H9 (cell line): ENCODE measurements around the gene RPA1. TPM values are rescaled to one million over a fixed set of nuclear protein-coding genes. Genes with fewer than 3 reads are reported as not detected.

Experiments
- DNase-seq: peaks from one replicate; pipeline ENCODE4 v3.0.0-alpha.2; 2017
- H2AFZ ChIP-seq: one replicate; pipeline ENCODE4 v1.6.1; 2013; ENCODE audit warnings: mild to moderate bottlenecking, low read length, control low read depth, moderate library complexity
- H2AK5ac ChIP-seq: 2 replicates; pipeline ENCODE4 v1.6.1; 2013; ENCODE audit warnings: low read length, control low read depth, mixed read lengths; ENCODE audit not compliant: insufficient read length
- H2BK120ac ChIP-seq: one replicate; pipeline ENCODE4 v1.6.1; 2013; ENCODE audit warnings: low read depth, mild to moderate bottlenecking, low read length, control low read depth, inconsistent platforms; ENCODE audit not compliant: poor library complexity, severe bottlenecking
- H2BK12ac ChIP-seq: 2 replicates; pipeline ENCODE4 v1.6.1; 2013; ENCODE audit warnings: low read length, control low read depth, mixed read lengths, low read depth; ENCODE audit not compliant: insufficient read length
- H2BK15ac ChIP-seq: 2 replicates; pipeline ENCODE4 v1.6.1; 2013; ENCODE audit warnings: low read depth, low read length, control low read depth
- H2BK20ac ChIP-seq: one replicate; pipeline ENCODE4 v1.6.1; 2013; ENCODE audit warnings: low read depth, mild to moderate bottlenecking, low read length, control low read depth, inconsistent platforms; ENCODE audit not compliant: poor library complexity, severe bottlenecking
- H2BK5ac ChIP-seq: 2 replicates; pipeline ENCODE4 v1.6.1; 2013; ENCODE audit warnings: low read length, control low read depth, mixed read lengths; ENCODE audit not compliant: insufficient read length
- H3K14ac ChIP-seq: 2 replicates; pipeline ENCODE4 v1.6.1; 2013; ENCODE audit warnings: low read length, control low read depth; ENCODE audit not compliant: insufficient read depth
- H3K18ac ChIP-seq: 2 replicates; pipeline ENCODE4 v1.6.1; 2013; ENCODE audit warnings: low read depth, mild to moderate bottlenecking, mixed read lengths, low read length, control low read depth; ENCODE audit not compliant: insufficient read length
- H3K23ac ChIP-seq: 2 replicates; pipeline ENCODE4 v1.6.1; 2013; ENCODE audit warnings: low read length, control low read depth, mixed read lengths, low read depth; ENCODE audit not compliant: insufficient read length
- H3K23me2 ChIP-seq: 2 replicates; pipeline ENCODE4 v1.6.1; 2013; ENCODE audit warnings: low read depth, mild to moderate bottlenecking, mixed read lengths, low read length, control low read depth; ENCODE audit not compliant: insufficient read length, poor library complexity, severe bottlenecking
- H3K27ac ChIP-seq: 2 replicates; pipeline ENCODE4 v1.5.1; 2013; ENCODE audit warnings: low read length, control low read depth, mixed read lengths, low read depth; ENCODE audit not compliant: insufficient read length
- H3K27me3 ChIP-seq: 2 replicates; pipeline ENCODE4 v1.6.1; 2013; ENCODE audit warnings: low read length, control low read depth, inconsistent platforms; ENCODE audit not compliant: insufficient read depth
- H3K4ac ChIP-seq: 2 replicates; pipeline ENCODE4 v1.6.1; 2013; ENCODE audit warnings: low read depth, mild to moderate bottlenecking, control low read depth, inconsistent platforms, low read length, moderate library complexity
- H3K4me1 ChIP-seq: 2 replicates; pipeline ENCODE4 v1.6.1; 2013; ENCODE audit warnings: low read length, control low read depth, inconsistent platforms; ENCODE audit not compliant: insufficient read depth
- H3K4me2 ChIP-seq: 2 replicates; pipeline ENCODE4 v1.6.1; 2013; ENCODE audit warnings: low read length, control low read depth, mixed read lengths; ENCODE audit not compliant: insufficient read length, insufficient read depth
- H3K56ac ChIP-seq: 2 replicates; pipeline ENCODE4 v1.6.1; 2013; ENCODE audit warnings: low read depth, mild to moderate bottlenecking, mixed read lengths, low read length, control low read depth; ENCODE audit not compliant: insufficient read length
- H3K79me1 ChIP-seq: 2 replicates; pipeline ENCODE4 v1.6.1; 2013; ENCODE audit warnings: low read depth, mild to moderate bottlenecking, moderate library complexity, low read length, control low read depth, inconsistent platforms; ENCODE audit not compliant: insufficient read depth, poor library complexity, severe bottlenecking
- H3K79me2 ChIP-seq: 2 replicates; pipeline ENCODE4 v1.6.1; 2013; ENCODE audit warnings: low read length, control low read depth, inconsistent platforms; ENCODE audit not compliant: insufficient read depth
- H3K9ac ChIP-seq: 2 replicates; pipeline ENCODE4 v1.6.1; 2013; ENCODE audit warnings: low read length, control low read depth, mixed read lengths; ENCODE audit not compliant: insufficient read length; ENCODE audit errors: extremely low read depth
- H3K9me3 ChIP-seq: one replicate; pipeline ENCODE4 v1.6.1; 2013; ENCODE audit warnings: low read depth, low read length, inconsistent platforms; ENCODE audit not compliant: control insufficient read depth
- H3T11ph ChIP-seq: one replicate; pipeline ENCODE4 v1.6.1; 2013; ENCODE audit warnings: mild to moderate bottlenecking, low read length, control low read depth, inconsistent platforms
- H4K20me1 ChIP-seq: one replicate; pipeline ENCODE4 v1.6.1; 2013; ENCODE audit not compliant: control insufficient read depth, insufficient read length, insufficient read depth
- H4K5ac ChIP-seq: 2 replicates; pipeline ENCODE4 v1.6.1; 2013; ENCODE audit warnings: low read depth, mild to moderate bottlenecking, mixed read lengths, low read length, control low read depth; ENCODE audit not compliant: insufficient read length
- H4K8ac ChIP-seq: replicated peaks from 2 replicates; pipeline ENCODE4 v1.6.1; 2013; ENCODE audit warnings: low read length, control low read depth, mixed read lengths, low read depth; ENCODE audit not compliant: insufficient read length
- H4K91ac ChIP-seq: 2 replicates; pipeline ENCODE4 v1.6.1; 2013; ENCODE audit warnings: low read depth, mild to moderate bottlenecking, moderate library complexity, mixed read lengths, low read length, control low read depth; ENCODE audit not compliant: insufficient read length
- H3K27ac Mint-ChIP-seq, 3 experiments: 2 replicates in 2 of 3; 3 replicates in 1 of 3; pipeline ENCODE4 v1.8.0; 2020 to 2021; ENCODE audit warnings: mixed read lengths in 3 of 3, mild to moderate bottlenecking in 1 of 3, moderate library complexity in 1 of 3
- H3K27me3 Mint-ChIP-seq: 2 replicates; pipeline ENCODE4 v1.8.0; 2021; ENCODE audit warnings: low read depth, mild to moderate bottlenecking, moderate library complexity, mixed read lengths
- H3K36me3 Mint-ChIP-seq, 3 experiments: 2 replicates in 2 of 3; 3 replicates in 1 of 3; pipeline ENCODE4 v1.8.0; 2020 to 2021; ENCODE audit warnings: low read depth in 3 of 3, mixed read lengths in 3 of 3; ENCODE audit not compliant: insufficient read depth in 1 of 3
- H3K4me1 Mint-ChIP-seq, 2 experiments: 2 replicates each; pipeline ENCODE4 v1.8.0; 2020; ENCODE audit warnings: mixed read lengths in 2 of 2
- H3K4me3 Mint-ChIP-seq, 2 experiments: 2 replicates in 1 of 2; 3 replicates in 1 of 2; pipeline ENCODE4 v1.8.0; 2020 to 2021; ENCODE audit warnings: mild to moderate bottlenecking in 2 of 2, mixed read lengths in 2 of 2, moderate library complexity in 1 of 2
- H3K9me3 Mint-ChIP-seq, 2 experiments: 2 replicates in 1 of 2; 3 replicates in 1 of 2; pipeline ENCODE4 v1.8.0; 2020; ENCODE audit warnings: mild to moderate bottlenecking in 2 of 2, mixed read lengths in 2 of 2, moderate library complexity in 1 of 2
- CTCF ChIP-seq: fragments of 200-600 bp; sonication (generic); conservative IDR thresholded peaks from 3 replicates; pipeline ENCODE4 v1.8.0; 2021; ENCODE audit warnings: antibody characterized with exemption, mild to moderate bottlenecking
- WGBS: extraction: QIAGEN DNeasy Blood & Tissue Kit; methylation state at CpG from one replicate; pipeline ENCODE4 v1.1.7; 2013; ENCODE audit warnings: missing lambda C conversion rate, low lambda C conversion rate, mixed read lengths; ENCODE audit not compliant: insufficient read length; ENCODE audit errors: extremely low coverage; 5-methylcytosine and 5-hydroxymethylcytosine counted together
- total RNA-seq: library from RNA; stranded (reverse); gene quantifications from 2 replicates; pipeline ENCODE4 v1.2.1, GENCODE V29; 2021

Gene RPA1
- total RNA-seq, 1 experiment from 2014 or later = 215 TPM

- TF ChIP-seq CTCF = no peak
- no peak overlapping the region for H2BK15ac ChIP-seq
- no peak overlapping the region for H3T11ph ChIP-seq
- no peak overlapping the region for H2BK20ac ChIP-seq
- Mint-ChIP-seq H3K4me3 (no peak overlapping the region), H3K36me3 (no peaks in the 10 kb centered on the region), H3K27me3 (peaks cover 6% of the 10 kb centered on the region), H3K4me1 (peaks cover 0 to 3% of the 10 kb centered on the region in 2 experiments; a peak in 2 of 4 replicates), H3K27ac (no peak overlapping the region), H3K9me3 (no peaks in the 10 kb centered on the region)
- no peak overlapping the region for H3K56ac ChIP-seq
- no peak overlapping the region for H2AK5ac ChIP-seq
- peak; percentile 25 for DNase-seq
- H4K20me1 ChIP-seq = no peaks in the 10 kb centered on the region
- no peaks in the 10 kb centered on the region for H3K9me3 ChIP-seq
- no peaks in the 10 kb centered on the region for H3K4me1 ChIP-seq
- no peak overlapping the region for H2BK120ac ChIP-seq
- no peak overlapping the region for H2BK5ac ChIP-seq
- WGBS = no CpG with 5 or more reads among the region's 10 CpGs
- H4K8ac ChIP-seq = no peak overlapping the region
- no peaks in the 10 kb centered on the region for H3K79me2 ChIP-seq
- no peak overlapping the region for H3K18ac ChIP-seq
- H3K23ac ChIP-seq = no peak overlapping the region
- no peak overlapping the region for H2BK12ac ChIP-seq
- no peaks in the 10 kb centered on the region for H3K79me1 ChIP-seq
- H4K5ac ChIP-seq = no peak overlapping the region
- no peak overlapping the region for H3K9ac ChIP-seq
- H2AFZ ChIP-seq = no peak overlapping the region
- H3K23me2 ChIP-seq = peaks cover 3% of the 10 kb centered on the region
- H4K91ac ChIP-seq = no peak overlapping the region
- no peak overlapping the region for H3K4ac ChIP-seq
- H3K27ac ChIP-seq = no peak overlapping the region
- H3K14ac ChIP-seq = no peak overlapping the region
- no peak overlapping the region for H3K4me2 ChIP-seq
- no peaks in the 10 kb centered on the region for H3K27me3 ChIP-seq
These were observed 111.0 kb downstream of the RPA1 start for GRCh38 chr17:1940810-1941185.
